DND-41 (cell line): ENCODE results near the gene ZNF212.

Experiments
- CTCF ChIP-seq: IDR thresholded peaks from 2 replicates; pipeline ENCODE4 v1.5.1; 2012; ENCODE audit warnings: borderline replicate concordance, low read length, moderate library complexity, mild to moderate bottlenecking; ENCODE audit not compliant: poor library complexity, severe bottlenecking; ENCODE audit errors: extremely low read depth
- EZH2 ChIP-seq: IDR thresholded peaks from 3 replicates; pipeline ENCODE4 v1.6.1; 2012; ENCODE audit warnings: borderline replicate concordance, low read depth, mild to moderate bottlenecking, moderate library complexity, low read length, inconsistent platforms; ENCODE audit not compliant: severe bottlenecking

- TF ChIP-seq CTCF (no peak), EZH2 (no peak)
Measured at GRCh38 chr7:149245244-149245643, 5.8 kb downstream of the ZNF212 start.
